Left colon (tissue), 2 donors: Measurements from ENCODE around the gene CA7. TPM values are rescaled to one million over a fixed set of nuclear protein-coding genes. Genes with fewer than 3 reads are reported as not detected.

ENCODE experiments used
- ATAC-seq: fragments of 200-7000 bp; cut with Tn5 transposase; one replicate; pipeline ENCODE4 v1.9.1; 2020; ENCODE audit warnings: mild to moderate bottlenecking, moderate library complexity
- DNase-seq, 2 donors: peaks; one replicate each; pipeline ENCODE4 v3.0.0-alpha.2; 2020
- intact Hi-C, 2 donors: fragments of 100-400 bp; cut with DNase I in 1 of 2; cut with micrococcal nuclease in 1 of 2; formaldehyde crosslinking; loops; one replicate each; pipeline versions ENCODE4 v1.11.2 to v1.14.0; 2022; cut with DNase I, micrococcal nuclease
- long read RNA-seq: library from polyadenylated mRNA; unstranded; transcript quantifications from one replicate; pipeline ENCODE4 v2.0.0, GENCODE V29; 2021
- total RNA-seq, 2 donors: library from RNA; stranded (reverse); fragmentation: NEBNext Ultra II Directional; extraction: Animal tissue kit (Norgen Biotek cat#: 25700); gene quantifications; one replicate each; pipeline ENCODE4 v1.2.1, GENCODE V29; 2021
- donor health status: DM: no; HTN: no; CAD: no.
- donor health status: DM: yes; HTN: yes; CAD: no.

The CA7 gene
- total RNA-seq, result 100 to 1,000 TPM; 157 to 205 TPM
- long read RNA-seq, transcript CA7-201 (7 exons, 1,555 nt), result major isoform, 640 of 809 reads
- long read RNA-seq, partial matches to known transcripts, result 23 of 809 reads
- long read RNA-seq, other reads (novel, unspliced or antisense), result 145 of 809 reads

DNA sequence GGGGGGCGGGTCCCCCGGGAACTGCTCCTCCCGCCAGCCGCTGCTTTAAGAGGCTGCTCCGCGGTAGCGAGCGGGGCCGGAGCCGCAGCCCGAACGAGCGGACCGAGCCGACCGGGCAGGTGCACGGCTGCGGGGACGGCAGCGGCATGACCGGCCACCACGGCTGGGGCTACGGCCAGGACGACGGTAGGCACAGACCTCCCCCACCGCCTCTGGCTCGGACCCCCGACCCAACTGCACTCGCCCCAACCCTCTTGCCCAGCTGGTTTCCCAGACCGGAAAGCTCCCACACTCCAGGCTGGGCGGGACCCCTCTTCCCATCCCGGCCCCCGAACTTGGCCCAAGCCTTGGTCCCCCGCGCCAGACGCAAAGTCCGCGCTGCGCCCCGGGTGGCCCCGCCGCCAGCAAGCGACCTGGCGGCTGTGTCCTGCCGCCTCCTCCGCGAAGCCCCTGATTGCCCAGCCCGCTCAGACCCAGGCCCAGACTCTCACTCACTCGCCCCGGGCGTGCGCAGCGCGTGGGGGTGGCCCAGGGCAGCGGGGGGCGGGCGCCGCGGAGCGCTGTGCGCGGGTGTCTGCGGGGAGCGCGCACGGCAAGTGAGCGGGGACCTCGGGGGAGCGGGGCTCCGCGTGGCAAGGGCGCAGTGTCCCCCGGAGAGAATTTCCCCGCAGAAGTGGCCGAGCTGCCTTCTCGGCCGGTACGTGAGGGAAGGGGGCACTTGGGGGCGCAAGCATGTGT lies at the start of gene CA7:
Gene CA7 (plus strand): TSS at position 73 of the 738 bp plus-strand sequence. CDS start 74 bp downstream, at position 147.
- peak; percentile 36 for ATAC-seq
- intact Hi-C loops, result no loop called here

DNA sequence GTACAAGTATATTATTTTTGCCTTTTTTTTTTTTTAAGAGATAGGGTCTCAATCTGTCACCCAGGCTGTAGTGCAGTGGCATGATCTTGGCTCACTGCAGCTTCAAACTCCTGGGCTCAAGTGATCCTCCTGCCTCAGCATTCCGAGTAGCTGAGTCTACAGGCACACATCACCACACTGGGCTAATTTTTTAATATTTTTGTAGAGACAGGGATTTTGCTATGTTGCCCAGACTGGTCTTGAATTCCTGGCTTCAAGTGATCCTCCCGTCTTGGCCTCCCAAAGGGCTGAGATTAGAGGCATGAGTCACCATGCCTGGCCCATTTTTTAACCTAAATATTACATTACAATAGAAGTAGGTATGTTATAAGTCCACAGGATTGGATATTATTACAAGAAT lies 46.1 kb upstream of the CA7 start:
- no peak for ATAC-seq
- DNase-seq, result no peak
- intact Hi-C loops, result no loop called here

More for the DNA sequence above, at the start of gene CA7:
- DNase-seq, result no peak

DNA sequence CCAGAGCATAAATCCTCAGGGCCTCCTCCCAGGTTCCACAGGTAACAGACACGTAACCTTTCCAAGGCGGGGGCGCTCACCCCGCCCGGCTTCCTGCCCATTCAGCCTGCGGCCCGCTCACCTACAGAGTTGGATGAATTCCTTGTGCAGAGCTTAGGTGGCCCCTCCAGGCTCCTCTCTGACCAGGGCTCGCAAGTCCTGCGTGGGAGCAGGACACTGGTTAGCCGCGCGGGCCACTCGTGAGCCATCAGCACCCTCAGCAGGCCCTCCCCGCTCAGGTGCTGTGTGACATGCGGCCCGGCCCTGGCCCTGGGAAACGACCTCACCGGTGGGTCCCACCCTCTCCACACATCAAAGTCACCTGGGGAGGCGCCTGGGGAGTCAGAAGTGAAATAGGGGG lies 43.4 kb upstream of the CA7 start:
- ATAC-seq, result no peak
- intact Hi-C loops, result no loop called here

DNA sequence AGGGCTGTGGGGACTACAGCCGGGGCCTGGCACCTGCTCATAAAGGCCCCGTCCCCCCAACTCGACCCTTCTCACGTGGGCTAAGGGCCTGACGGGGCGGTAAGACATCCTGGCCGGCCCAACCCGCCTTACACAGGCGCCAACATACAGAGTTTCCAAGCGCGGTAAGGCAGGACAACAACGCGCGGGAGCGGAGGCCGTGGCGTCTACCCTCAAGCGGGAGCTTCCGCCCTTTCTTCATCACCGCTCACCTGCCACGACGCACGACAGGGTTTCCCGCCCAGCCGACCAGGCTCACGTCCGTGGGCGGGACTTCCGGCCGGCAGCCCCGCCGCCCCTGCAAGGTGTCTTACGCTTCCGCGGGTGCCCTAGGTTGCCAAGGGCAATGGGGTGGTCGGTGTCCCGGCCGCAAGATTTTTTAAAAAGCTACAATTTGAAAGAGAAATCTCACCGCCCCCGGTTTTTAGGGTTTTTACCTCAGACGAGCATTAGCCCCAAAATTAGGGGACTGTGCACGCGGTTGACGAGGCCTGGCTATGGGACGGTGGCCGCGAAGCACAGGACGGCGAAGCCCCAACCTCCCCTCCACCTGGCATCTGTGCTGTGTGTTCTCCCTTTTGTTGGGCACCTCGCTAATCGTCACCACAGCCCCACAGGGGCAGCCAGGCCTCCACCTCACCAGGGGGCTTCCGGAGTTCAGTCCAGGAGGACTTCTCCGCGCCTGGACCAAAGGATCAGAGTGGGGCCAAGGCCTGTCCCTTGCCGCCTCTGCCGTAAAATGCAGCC lies 42.7 kb upstream of the CA7 start, which contains the start of gene TERB1:
Gene TERB1 (minus strand): TSS at position 265 of the 786 bp plus-strand sequence. CDS start 4,786 bp downstream, outside the sequence.
- intact Hi-C loops, result no loop called here

More for the DNA sequence above, 43.4 kb upstream of the CA7 start:
- DNase-seq, result no peak

DNA sequence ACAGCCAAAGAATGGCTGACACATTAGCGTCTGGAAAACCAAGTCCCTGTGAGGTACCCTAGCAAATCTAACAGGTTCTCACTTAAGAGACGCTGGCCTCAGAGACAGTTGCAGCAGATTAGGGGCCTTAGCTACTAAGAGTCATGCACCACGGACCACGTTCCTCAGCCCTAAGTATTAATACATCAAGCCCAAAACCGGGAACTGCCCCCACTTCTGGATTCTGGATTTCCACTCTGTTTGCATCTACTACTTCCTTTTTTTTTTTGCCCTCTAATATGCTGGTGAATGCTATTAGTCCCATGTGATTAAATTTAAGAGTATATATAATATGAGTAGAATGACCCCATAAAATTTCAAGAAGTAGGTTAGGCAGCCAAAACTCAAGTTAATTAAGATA lies 42.1 kb upstream of the CA7 start:
- intact Hi-C loops, result no loop called here
- DNase-seq (no peak), ATAC-seq (no peak)

More for the DNA sequence above, 42.7 kb upstream of the CA7 start, which contains the start of gene TERB1:
- ATAC-seq, result no peak
- no peak for DNase-seq

DNA sequence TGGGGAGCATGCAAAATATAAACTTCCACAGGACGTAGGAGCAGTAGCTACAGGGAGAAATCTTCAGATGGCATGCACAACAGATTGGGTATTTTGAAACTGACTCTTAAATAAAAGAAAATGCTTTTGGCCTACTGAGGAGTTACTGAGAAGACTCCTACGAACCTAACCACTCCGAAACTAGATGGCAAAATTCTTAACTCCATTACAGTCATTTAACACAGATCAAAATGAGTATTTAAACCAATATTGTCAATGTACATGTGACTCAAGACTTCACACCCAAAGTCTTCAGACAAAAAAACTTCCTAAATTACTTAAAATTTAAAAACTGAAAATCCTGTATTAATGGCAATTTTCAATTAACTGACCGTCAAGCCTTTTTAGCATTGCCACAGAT lies 34.4 kb upstream of the CA7 start:
- DNase-seq (no peak), ATAC-seq (no peak)
- intact Hi-C loops, result no loop called here

DNA sequence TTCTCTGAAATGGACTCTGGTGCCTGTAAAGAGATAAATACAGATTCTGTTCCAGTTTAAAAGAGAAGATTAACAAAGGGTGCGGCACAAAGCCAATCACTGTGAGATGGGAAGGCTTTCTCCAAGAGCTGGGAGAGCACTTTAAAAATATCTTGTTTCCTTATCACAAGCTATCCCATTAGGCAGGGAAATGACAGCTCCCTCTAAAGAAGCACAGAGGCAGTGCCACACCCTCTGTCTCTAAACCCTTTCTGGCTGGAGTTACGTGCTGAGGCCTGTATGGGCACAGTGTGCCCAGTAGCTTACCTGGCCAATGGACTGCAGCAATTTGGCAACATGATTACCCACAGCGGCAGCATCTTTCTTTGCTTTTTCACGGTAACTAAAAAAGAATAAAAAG lies 33.8 kb upstream of the CA7 start:
- intact Hi-C loops, result no loop called here
- no peak for DNase-seq
- peak; percentile 52 for ATAC-seq

DNA sequence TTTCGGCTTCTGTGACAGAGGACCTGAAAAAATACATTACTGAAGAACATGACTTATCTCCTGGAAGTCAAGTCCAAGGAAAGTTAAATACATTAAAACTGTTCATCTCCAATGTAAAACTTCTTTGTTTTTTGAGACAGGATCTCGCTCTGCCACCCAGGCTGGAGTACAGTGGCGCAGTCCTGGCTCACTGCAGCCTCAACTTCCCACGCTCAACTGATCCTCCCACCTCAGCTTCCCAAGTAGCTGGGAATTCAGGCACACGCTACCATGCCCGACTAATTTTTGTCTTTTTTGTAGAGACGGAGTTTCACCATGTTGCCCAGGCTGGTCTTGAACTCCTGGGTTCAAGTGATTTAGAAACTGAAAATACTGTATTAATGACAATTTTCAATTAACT lies 33.2 kb upstream of the CA7 start:
- ATAC-seq (no peak), DNase-seq (no peak)
- intact Hi-C loops, result no loop called here

DNA sequence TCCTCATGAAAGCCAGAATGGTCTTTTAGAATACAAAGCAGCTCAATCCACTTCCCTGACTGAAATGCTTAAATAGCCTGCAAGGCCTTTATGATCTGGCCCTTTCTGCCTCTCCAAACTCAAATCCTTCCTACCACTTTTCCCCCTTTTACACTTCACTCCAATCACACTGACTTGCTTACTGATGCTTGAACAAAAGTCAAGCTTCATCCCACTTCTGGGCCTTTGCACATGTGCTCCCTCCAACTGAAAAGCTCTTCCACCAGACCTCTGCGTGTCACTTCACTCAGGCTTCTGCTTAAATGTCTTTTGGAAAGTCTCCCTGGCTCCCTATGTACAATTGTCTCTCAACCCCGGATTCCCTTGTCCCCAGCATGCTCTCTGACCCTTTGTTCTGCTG lies 29.5 kb upstream of the CA7 start:
- DNase-seq (no peak), ATAC-seq (no peak)
- intact Hi-C loops, result no loop called here

DNA sequence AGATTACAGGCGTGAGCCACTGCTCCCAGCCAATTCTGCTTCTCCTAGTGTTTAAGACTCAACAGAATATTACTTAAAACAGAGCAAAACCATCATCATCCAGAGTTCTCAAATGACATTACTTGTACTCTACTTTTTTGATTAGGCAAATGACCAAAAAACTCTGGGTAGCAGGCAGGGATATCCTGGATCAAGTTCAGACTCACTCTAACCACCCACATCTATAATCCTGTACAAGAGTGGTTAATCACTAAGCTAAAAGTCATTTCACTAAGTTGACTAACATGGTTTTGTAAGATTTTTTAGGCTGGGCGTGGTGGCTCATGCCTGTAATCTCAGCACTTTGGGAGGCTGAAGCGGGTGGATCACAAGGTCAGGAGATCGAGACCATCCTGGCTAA lies 20.2 kb upstream of the CA7 start:
- intact Hi-C loops, result no loop called here
- DNase-seq (no peak), ATAC-seq (no peak)

DNA sequence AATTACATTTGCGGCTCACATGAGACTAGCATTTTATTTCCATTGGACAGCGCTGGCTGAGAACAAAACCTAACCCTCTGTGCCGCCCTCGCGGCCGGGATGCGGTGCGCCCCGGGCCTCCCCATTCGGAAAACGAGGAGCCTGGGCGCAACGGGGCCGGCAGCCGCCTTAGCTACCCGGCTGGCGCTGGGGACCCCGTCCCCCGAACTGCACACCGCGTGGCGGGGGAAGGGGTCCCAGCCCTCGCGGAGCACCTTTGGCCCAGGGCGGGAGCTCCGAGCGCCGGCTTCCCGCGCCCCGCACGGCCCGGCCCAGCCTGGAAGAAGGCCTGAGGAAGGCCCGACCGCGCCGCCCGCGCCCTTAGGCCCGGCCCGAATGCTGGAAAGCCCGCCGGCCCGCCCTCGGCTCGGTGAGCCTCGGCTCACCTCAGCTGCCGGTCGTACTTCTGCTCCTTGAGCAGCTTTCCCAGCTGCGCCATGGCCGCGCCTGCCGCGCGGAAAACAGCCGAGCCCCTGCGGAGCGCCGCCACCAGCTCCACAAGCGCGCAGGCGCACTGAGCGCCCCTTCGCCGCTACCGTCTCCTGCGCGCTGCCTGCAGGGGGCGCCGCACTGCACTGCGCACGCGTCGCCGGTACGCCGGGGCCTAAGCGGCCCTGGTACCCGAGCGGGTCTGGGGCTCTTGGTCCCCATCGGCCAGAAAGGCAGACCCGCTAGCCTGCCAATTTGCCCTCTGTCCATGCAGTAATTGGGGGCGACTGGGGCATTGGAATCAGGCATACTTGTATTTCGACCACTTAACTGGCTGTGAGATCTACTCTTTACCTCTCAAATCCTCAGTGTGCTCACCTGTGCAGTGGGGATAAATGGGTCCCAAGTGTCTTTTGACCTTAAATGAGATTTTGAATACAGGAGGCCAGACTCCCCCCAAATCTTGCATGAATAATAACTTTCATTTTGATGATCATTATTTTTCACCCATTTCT lies 13.5 kb upstream of the CA7 start, which contains the start of gene NAE1:
Gene NAE1 (minus strand): TSS at position 555 of the 983 bp plus-strand sequence. CDS start 77 bp downstream, at position 478.
- DNase-seq (peak; percentile 72 to 91), ATAC-seq (peak; percentile 90)
- intact Hi-C loops, result loop anchor here in 1 of 2 donors (5.0 kb wide), 1 partner anchor 37 kb away; no protein-coding TSS in a partner anchor

DNA sequence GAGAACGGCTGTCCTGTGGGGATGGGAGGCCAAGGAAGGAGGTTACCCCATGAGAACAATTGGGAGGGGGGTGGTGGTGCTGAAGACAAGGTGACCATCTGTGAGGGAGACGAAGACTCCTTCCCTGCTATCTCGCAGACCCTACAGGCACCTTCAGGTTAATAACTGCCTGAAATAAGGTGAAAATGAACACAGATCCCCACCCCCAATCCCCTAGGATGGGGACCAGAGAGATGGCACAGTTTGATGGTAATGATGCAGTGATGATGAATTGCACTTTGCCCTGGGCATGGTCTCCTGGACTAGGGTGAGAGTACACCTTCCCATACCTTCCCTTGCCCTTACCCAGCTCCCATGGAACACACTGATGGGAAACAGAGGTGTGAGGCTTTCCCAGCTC lies 12.0 kb upstream of the CA7 start:
- ATAC-seq (peak; percentile 56), DNase-seq (no peak)
- intact Hi-C loops, result loop anchor here in 1 of 2 donors (5.0 kb wide), 1 partner anchor 35 kb away; no protein-coding TSS in a partner anchor

DNA sequence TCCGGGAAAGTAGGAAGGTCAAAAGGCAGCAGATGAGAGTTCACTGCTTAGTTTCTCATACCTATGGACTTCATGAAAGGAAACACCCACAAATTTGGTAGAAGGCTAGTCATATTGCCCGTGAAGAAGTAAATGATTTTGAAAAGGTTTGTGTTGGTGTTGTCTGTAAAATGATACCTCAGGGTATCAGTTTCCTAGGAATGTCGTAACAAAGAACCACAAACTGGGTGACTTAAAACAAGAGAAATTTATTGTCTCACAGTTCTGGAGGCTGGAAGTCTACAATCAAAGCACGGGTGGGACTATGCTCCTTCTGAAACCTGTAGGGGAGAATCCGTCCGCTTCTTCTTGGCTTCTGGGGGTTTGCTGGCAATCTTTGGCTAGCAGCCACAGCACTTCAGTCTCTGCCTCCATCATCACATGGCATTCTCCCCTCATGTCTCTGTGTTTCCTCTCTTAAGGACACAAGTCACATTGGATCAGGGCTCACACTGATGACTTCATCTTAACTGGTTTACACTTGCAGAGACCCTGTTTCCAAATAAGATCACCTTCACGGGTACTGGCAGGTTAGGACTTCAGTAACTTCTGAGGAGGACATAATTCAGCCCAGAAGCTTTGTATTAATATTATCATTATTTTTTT lies 11.4 kb upstream of the CA7 start:
- ATAC-seq (no peak), DNase-seq (no peak)
- intact Hi-C loops, result loop anchor here in 1 of 2 donors (5.0 kb wide), 1 partner anchor 35 kb away; no protein-coding TSS in a partner anchor

DNA sequence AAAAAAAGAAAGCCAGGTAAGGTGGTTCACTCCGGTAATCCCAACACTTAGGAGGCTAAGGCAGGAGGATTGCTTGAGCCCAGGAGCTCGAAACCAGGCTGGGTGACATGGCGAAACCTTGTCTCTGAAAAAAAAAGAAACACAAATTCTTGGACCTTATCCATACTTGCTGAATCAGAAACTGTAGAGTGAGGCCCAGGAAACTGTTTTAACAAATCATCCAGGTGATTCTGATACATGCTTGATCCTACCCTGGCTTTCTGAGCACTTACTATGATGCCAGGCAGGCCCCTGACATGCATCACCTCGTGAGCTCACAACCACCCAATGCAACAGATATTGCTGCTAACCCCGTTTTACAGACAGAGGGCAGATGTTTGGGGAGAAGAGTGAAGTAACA lies 9.5 kb upstream of the CA7 start:
- intact Hi-C loops, result loop anchor here in 1 of 2 donors (5.0 kb wide), 1 partner anchor 33 kb away; no protein-coding TSS in a partner anchor
- ATAC-seq, result no peak
- no peak for DNase-seq

DNA sequence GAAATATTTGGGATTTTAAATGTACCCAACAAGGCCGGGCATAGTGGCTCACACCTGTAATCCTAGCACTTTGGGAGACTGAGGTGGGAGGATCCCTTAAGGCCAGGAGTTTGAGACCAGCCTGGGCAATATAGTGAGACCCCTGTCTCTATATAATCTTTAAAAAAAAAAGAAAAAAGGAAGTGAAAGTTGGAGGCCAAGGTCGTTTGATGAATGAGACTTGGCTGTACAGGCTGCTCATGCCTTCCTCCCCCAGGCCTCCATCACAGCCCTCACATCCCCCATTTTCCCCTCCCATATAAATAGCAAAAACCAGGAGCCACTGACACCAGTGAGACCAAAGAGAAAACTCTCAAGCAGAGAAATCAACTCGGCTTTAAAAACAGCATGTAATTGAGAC lies 3.3 kb upstream of the CA7 start:
- ATAC-seq (no peak), DNase-seq (no peak)
- intact Hi-C loops, result no loop called here

DNA sequence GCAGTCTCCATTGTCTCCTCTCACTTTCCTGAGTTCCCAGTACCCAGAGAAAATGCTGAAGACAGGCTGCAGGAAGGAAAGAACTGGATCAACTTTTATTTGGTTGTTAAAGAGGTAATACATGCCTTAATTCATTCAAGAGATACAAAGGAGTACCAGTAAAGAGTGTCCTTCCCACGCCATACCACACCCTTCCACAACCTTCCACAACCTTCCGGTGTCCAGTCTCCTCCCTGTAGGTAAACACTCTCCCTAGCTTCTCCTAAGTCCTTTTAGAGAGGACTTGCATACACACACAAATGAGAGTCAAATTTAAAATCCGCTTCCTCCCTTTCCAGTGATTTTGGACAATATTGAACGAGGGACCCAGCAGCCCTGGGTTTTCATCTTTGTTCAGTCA lies 2.8 kb upstream of the CA7 start:
- DNase-seq (no peak), ATAC-seq (peak; percentile 82)
- intact Hi-C loops, result no loop called here

DNA sequence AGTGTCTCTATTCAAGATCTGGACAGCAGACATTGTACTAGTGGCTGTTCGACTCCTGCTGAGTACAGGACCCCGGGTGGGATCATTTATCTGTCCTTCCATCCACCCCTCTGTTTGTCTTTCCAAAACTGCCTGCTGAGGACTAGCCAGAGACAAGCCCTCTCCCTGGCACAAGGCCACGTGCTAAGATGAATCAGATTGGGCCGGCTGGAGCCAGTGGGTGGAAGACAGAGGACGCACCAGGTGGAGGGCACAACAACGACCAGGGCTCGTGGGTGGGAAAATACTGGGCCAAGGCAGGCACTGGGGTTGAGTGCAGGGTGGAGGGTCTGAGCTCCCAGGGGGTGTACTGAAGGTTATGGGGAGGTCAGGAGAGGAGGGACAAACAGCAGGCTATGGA lies 1.4 kb upstream of the CA7 start:
- intact Hi-C loops, result no loop called here
- DNase-seq (no peak), ATAC-seq (no peak)

DNA sequence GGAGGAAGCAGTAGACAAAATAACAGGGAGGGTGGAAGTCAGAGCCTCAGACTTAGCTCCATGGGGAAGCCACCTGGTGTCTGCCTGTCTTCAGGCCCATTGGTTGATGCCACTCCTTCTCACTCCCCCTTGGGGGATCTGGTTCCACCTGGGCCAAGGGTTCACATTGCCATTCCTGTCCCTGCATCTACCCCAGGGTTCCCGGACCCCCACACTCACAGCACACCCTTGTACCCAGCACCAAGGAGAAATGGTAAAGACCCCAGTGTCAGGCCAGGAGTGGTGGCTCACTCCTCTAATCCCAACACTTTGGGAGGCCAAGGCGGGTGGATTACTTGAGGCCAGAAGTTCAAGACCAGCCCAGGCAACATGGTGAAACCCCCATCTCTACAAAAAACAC lies 1.0 kb upstream of the CA7 start:
- ATAC-seq, result no peak

More for the DNA sequence above, 1.0 kb upstream of the CA7 start:
- DNase-seq, result no peak
- intact Hi-C loops, result no loop called here
